Activated naive CD4-positive, alpha-beta T cell treated with anti-CD3 and anti-CD28 coated beads for 36 hours (primary cell): ENCODE measurements around the gene MYD88. TPM values are rescaled to one million over a fixed set of nuclear protein-coding genes. Genes with fewer than 3 reads are reported as not detected.

ENCODE experiments used
- CTCF ChIA-PET: fragments of 350-600 bp; sonication (Branson Sonifier 250); formaldehyde crosslinking; loops from one replicate; lab custom pipeline; 2021; ENCODE audit warnings: antibody characterized with exemption; lab: Charles Lee
- DNase-seq: peaks from one replicate; pipeline ENCODE4 v3.0.0-alpha.2; 2020
- H3K27ac Mint-ChIP-seq: one replicate; pipeline ENCODE4 v1.8.0; 2021; ENCODE audit warnings: mild to moderate bottlenecking, mixed read lengths
- H3K27me3 Mint-ChIP-seq: one replicate; pipeline ENCODE4 v1.8.0; 2021; ENCODE audit warnings: low read depth, mixed read lengths
- H3K36me3 Mint-ChIP-seq: one replicate; pipeline ENCODE4 v1.8.0; 2021; ENCODE audit warnings: low read depth, mixed read lengths
- H3K4me1 Mint-ChIP-seq: one replicate; pipeline ENCODE4 v1.8.0; 2021; ENCODE audit warnings: low read depth, mixed read lengths
- H3K4me3 Mint-ChIP-seq: one replicate; pipeline ENCODE4 v1.8.0; 2021; ENCODE audit warnings: mild to moderate bottlenecking, moderate library complexity, mixed read lengths
- H3K9me3 Mint-ChIP-seq: one replicate; pipeline ENCODE4 v1.8.0; 2021; ENCODE audit warnings: mixed read lengths
- intact Hi-C: fragments of 100-400 bp; cut with micrococcal nuclease; formaldehyde crosslinking; loops from one replicate; pipeline ENCODE4 v1.15.1; 2023
- total RNA-seq, 2 experiments: library from RNA; stranded (reverse); gene quantifications; one replicate each; pipeline ENCODE4 v1.2.3, GENCODE V29; 2021

The MYD88 gene
- total RNA-seq, 2 experiments from 2014 or later = 16.6 to 19.3 TPM

DNA sequence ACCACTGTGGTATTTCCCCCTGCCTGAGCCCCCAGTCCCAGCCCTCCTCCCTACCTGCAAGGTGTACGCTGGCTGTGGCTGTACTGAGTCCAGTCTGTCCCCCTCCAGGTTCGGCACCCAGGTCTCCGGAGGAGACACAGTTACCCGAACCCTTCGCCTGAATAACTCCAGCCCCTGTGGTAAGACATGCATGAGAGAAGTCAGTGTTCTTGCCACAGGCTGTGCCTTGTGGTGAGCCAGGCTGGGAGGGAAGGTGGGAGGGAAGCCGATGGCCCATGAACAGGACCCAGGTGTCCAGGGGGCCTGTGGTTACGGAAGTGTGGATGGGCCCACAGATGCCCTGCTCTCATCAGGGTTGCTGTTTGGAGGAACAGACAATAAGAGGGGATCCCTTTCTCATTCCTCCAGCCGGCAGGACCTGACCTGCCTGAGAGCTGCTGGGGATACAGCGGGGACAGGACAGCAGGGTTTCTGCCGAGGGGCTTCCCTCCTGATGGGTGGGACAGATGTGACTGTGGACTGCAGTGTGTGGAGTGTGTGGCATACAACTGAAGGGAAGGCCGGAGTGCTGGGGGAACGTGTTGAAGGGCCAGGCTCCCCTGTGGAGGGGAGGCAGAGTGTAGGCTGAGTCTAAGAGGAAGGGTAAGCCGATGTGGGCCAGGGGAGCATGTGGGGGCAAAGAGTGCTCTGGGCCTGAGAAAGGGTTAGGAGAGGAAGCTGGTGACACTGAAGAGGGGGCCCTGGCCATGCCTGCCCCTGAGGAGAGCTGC, 23.4 kb upstream of the MYD88 start:
- Mint-ChIP-seq H3K36me3 (no peaks in the 10 kb centered on the region), H3K27ac (peak overlapping the region; percentile 8), H3K4me1 (peaks cover 4% of the 10 kb centered on the region), H3K27me3 (no peaks in the 10 kb centered on the region), H3K9me3 (no peaks in the 10 kb centered on the region), H3K4me3 (no peak overlapping the region)
- CTCF ChIA-PET = interaction anchor here (0.8 to 4.5 kb wide), 2 partner anchors 13 to 231 kb away, joined by 3 to 31 read pairs; partner anchors contain the start of gene XYLB
- no peak for DNase-seq
- intact Hi-C loops = loop anchor here (5.0 to 10.0 kb wide), 2 partner anchors 167 to 260 kb away; partner anchors contain the start of gene SLC22A14

DNA sequence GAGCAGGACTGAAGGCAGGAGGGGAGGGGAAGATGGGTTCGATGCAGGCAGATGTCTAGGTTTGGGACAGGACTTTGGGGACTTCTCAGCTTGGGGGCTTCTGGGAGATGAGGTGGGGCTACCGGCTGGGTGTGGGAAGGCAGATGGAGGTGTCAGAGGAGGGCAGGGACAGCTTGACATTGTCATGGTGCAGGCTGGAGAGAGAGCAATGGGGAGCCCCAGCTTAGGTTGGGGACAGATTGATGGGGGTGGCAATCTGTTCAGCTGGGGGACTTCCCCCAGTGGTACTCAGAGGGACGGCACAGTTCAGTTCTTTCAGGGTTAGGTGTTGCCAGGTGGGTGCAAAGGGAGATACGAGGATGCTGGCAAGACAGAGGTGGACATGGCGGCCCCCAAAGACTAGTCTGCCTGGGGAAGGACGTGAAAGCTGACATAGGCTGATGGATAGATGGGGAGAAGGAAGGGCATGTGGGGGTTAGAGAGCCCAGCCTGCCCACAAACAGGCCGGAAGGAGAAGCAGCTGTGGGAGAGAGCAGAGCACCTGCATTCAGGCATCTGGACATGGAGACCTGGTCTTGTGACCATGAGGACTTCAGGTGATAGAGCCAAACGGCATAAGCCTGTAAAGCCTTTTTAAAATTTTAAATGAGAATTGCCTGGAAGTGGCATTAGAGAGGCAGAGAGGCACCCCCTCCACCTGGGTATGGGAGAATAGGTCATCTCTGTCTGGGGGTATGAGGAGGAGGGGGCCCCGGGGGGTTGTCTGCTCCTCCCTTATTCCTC, 22.6 kb upstream of the MYD88 start:
- H3K9me3 Mint-ChIP-seq = no peaks in the 10 kb centered on the region
- peaks cover 2% of the 10 kb centered on the region for H3K36me3 Mint-ChIP-seq
- DNase-seq = no peak
- no peak overlapping the region for H3K27ac Mint-ChIP-seq
- H3K4me3 Mint-ChIP-seq = no peak overlapping the region
- peaks cover 4% of the 10 kb centered on the region for H3K4me1 Mint-ChIP-seq
- intact Hi-C loops = loop anchor here (5.0 to 10.0 kb wide), 2 partner anchors 166 to 261 kb away; partner anchors contain the start of gene SLC22A14
- CTCF ChIA-PET = interaction anchor here (0.8 to 4.5 kb wide), 4 partner anchors 13 to 365 kb away, joined by 3 to 31 read pairs (median 14); partner anchors contain the start of gene XYLB
- no peaks in the 10 kb centered on the region for H3K27me3 Mint-ChIP-seq

- intact Hi-C loops = loop anchor here (5.0 to 10.0 kb wide), 2 partner anchors 166 to 262 kb away; partner anchors contain the start of gene SLC22A14
- Mint-ChIP-seq H3K9me3 (no peaks in the 10 kb centered on the region), H3K4me3 (no peak overlapping the region), H3K27ac (no peak overlapping the region), H3K4me1 (peaks cover 4% of the 10 kb centered on the region), H3K27me3 (no peaks in the 10 kb centered on the region), H3K36me3 (peaks cover 3% of the 10 kb centered on the region)
- DNase-seq = no peak
- CTCF ChIA-PET = interaction anchor here (0.6 to 4.5 kb wide), 9 partner anchors 88 to 366 kb away, joined by 3 to 31 read pairs (median 4); partner anchors contain the start of genes SLC22A14 and XYLB
Observed at GRCh38 chr3:38116471-38117162, 21.8 kb upstream of the MYD88 start.

GRCh38 chr3:38117163-38117716, 21.2 kb upstream of the MYD88 start:
- no peak overlapping the region for H3K27ac Mint-ChIP-seq
- DNase-seq = no peak
- CTCF ChIA-PET = interaction anchor here (0.6 to 4.5 kb wide), 16 partner anchors 11 to 473 kb away, joined by 3 to 31 read pairs (median 4); partner anchors contain the start of genes SLC22A14 and XYLB

GRCh38 chr3:38117748-38118420, 20.6 kb upstream of the MYD88 start:
- Mint-ChIP-seq H3K27ac (no peak overlapping the region), H3K27me3 (no peaks in the 10 kb centered on the region), H3K9me3 (no peaks in the 10 kb centered on the region)

More at GRCh38 chr3:38117163-38117716, 21.2 kb upstream of the MYD88 start:
- Mint-ChIP-seq H3K4me3 (no peak overlapping the region), H3K27me3 (no peaks in the 10 kb centered on the region), H3K36me3 (peaks cover 6% of the 10 kb centered on the region), H3K4me1 (peaks cover 4% of the 10 kb centered on the region), H3K9me3 (no peaks in the 10 kb centered on the region)
- intact Hi-C loops = loop anchor here (5.0 to 10.0 kb wide), 2 partner anchors 165 to 262 kb away; partner anchors contain the start of gene SLC22A14

DNA sequence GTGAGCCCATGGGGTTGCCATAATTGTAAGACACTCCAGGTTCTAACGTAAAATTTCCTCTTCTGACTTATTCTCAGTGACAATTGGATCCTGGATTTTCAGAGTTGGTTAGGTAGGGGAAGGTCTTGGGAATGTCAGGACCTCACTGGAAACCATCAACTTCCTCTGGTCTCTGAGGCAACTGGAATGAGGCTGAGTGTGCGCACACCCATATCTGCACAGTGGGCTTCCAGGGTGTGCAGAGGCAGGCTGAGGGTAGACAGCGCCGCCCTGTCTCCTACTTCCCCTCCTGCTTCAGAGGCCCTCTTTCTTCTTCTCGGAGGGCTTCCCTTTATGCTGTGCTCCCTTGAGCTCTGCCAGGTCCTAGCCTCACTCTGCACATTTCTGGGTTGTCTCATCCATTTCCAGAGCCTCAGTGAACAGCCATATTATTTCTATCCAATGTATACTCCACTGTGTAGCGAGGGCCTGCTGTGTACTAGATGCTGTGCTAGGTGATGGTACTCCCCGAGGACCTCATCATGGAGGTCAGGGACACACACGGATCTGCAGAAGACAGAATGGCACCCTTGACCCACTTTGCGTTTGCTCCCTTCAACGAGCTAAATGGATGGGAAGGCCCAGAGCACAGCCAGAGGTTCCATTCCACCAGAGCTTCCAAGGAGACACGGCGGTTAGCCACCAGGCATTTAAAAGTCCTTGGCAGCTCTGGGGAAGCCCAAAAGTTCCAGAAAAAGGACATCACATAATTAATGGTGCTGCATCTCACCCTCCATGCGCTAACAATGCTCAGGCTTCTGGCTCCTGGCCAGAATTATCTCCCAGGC, 19.8 kb upstream of the MYD88 start:
- intact Hi-C loops = loop anchor here (1.0 to 10.0 kb wide), 7 partner anchors 144 to 378 kb away; partner anchors contain the start of genes EXOG, SLC22A14 and XYLB
- H3K4me1 Mint-ChIP-seq = peaks cover 4% of the 10 kb centered on the region
- no peak overlapping the region for H3K4me3 Mint-ChIP-seq
- no peaks in the 10 kb centered on the region for H3K27me3 Mint-ChIP-seq
- no peak overlapping the region for H3K27ac Mint-ChIP-seq
- DNase-seq = no peak
- no peaks in the 10 kb centered on the region for H3K9me3 Mint-ChIP-seq
- CTCF ChIA-PET = interaction anchor here (0.6 to 4.5 kb wide), 19 partner anchors 10 to 364 kb away, joined by 3 to 31 read pairs (median 5); partner anchors contain the start of genes ACAA1, SLC22A14 and XYLB
- peaks cover 10% of the 10 kb centered on the region for H3K36me3 Mint-ChIP-seq

More at GRCh38 chr3:38117748-38118420, 20.6 kb upstream of the MYD88 start:
- peak; percentile 88 for DNase-seq
- CTCF ChIA-PET = interaction anchor here (0.6 to 4.5 kb wide), 20 partner anchors 9 to 472 kb away, joined by 3 to 31 read pairs (median 4); partner anchors contain the start of genes ACAA1, SLC22A14 and XYLB
- intact Hi-C loops = loop anchor here (1.0 to 10.0 kb wide), 7 partner anchors 144 to 378 kb away; partner anchors contain the start of genes EXOG, SLC22A14 and XYLB
- H3K4me3 Mint-ChIP-seq = no peak overlapping the region
- peaks cover 6% of the 10 kb centered on the region for H3K36me3 Mint-ChIP-seq
- H3K4me1 Mint-ChIP-seq = peaks cover 4% of the 10 kb centered on the region

DNA sequence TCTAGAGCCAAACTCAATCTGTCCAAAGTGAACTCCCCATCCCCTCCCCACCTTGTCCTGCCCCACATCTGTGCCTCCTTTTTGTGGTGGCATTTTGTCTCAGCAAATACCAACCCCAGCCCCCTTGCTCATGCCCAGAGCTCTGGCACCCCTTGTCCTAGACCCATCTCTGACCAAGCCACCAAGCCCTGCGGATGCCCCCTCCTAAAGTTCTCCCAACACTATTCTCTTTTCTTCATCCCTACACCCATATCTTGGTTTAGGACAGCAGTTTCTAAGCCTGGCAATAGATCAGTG, 19.3 kb upstream of the MYD88 start:
- H3K4me3 Mint-ChIP-seq = no peak overlapping the region
- CTCF ChIA-PET = interaction anchor here (0.6 to 4.5 kb wide), 12 partner anchors 10 to 361 kb away, joined by 3 to 31 read pairs (median 4); partner anchors contain the start of genes ACAA1, SLC22A14 and XYLB
- H3K27ac Mint-ChIP-seq = no peak overlapping the region
- no peaks in the 10 kb centered on the region for H3K27me3 Mint-ChIP-seq
- DNase-seq = no peak
- no peaks in the 10 kb centered on the region for H3K9me3 Mint-ChIP-seq
- peaks cover 4% of the 10 kb centered on the region for H3K4me1 Mint-ChIP-seq
- peaks cover 10% of the 10 kb centered on the region for H3K36me3 Mint-ChIP-seq
- intact Hi-C loops = loop anchor here (5.0 to 10.0 kb wide), 2 partner anchors 163 to 264 kb away; partner anchors contain the start of gene SLC22A14

DNA sequence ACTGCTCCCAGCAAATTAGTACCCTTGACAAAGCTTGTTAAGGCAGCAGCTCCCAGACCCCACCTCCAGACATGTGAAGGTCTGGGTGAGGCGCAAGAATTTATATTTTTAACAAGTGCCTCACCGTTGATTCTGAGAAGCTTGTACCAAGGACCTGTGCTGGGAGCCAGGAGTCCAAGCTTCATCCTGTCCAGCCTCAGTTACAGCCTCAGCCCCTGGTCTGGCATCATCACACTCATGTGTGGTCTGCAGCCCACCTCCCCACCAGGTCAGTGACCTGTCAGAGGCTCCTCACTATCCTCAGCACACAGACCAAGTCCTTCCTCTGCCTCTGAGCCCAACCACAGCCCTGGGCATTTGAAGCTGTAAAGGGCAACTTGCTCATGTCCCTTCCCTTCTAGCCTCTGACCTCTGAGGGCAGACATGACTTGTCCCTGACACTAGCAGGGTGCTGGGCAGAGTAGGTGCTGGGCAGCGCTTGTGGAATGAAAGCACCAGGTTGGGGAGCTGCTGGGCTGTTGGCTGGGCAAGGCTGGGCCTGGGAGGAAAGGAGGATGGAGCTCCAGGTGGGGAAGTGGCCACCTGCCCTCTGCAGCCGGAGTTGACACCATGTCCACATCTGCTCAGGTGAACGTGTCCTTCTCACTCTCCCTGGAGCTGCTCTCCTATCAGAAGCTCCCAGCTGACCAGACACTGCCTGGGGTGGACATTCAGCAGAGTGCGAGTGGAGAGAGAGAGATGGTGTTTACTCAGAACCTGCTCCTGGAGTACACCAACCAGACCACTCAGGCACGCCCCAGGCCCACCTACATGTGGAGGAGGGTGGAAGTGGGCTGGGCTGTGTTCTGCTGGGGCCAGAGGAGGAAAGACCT, 18.4 kb upstream of the MYD88 start:
- Mint-ChIP-seq H3K4me3 (no peak overlapping the region), H3K27ac (no peak overlapping the region), H3K27me3 (no peaks in the 10 kb centered on the region), H3K36me3 (peaks cover 13% of the 10 kb centered on the region), H3K4me1 (peaks cover 4% of the 10 kb centered on the region), H3K9me3 (no peaks in the 10 kb centered on the region)
- DNase-seq = no peak
- intact Hi-C loops = loop anchor here (5.0 to 10.0 kb wide), 2 partner anchors 162 to 265 kb away; partner anchors contain the start of gene SLC22A14
- CTCF ChIA-PET = interaction anchor here (0.8 to 4.5 kb wide), 5 partner anchors 9 to 361 kb away, joined by 3 to 31 read pairs (median 5); partner anchors contain the start of gene XYLB

- H3K9me3 Mint-ChIP-seq = no peaks in the 10 kb centered on the region
- intact Hi-C loops = no loop called here
- CTCF ChIA-PET = no interaction called here
- DNase-seq = no peak
- H3K36me3 Mint-ChIP-seq = peaks cover 16% of the 10 kb centered on the region
- H3K4me3 Mint-ChIP-seq = no peak overlapping the region
- H3K27ac Mint-ChIP-seq = no peak overlapping the region
- peaks cover 4% of the 10 kb centered on the region for H3K4me1 Mint-ChIP-seq
- no peaks in the 10 kb centered on the region for H3K27me3 Mint-ChIP-seq
Observed at GRCh38 chr3:38120693-38121450, 17.6 kb upstream of the MYD88 start.
